Measurements from ENCODE around the gene HLA-G. TPM values are rescaled to one million over a fixed set of nuclear protein-coding genes. Genes with fewer than 3 reads are reported as not detected.

Gene HLA-G
- total and polyA plus RNA-seq, 2 donors (not counting 3 experiments of a cell fraction or from before 2014, with no cell fraction given): 0.24 TPM; not detected in 1

- ChIA-PET CTCF (no interaction called here), POLR2A (no interaction called here)
- Histone ChIP-seq H3K9me1 (replicated peaks; ENCODE audit: control insufficient read depth, extremely low read depth, insufficient read depth, low read length) (no peaks in the 10 kb centered on the region), H3K27ac (ENCODE audit: insufficient read depth, low read depth, low read length) (no peak overlapping the region), H3K9ac (replicated peaks; ENCODE audit: extremely low read depth, insufficient read depth, low read length) (no peak overlapping the region), H3K4me2 (ENCODE audit: insufficient read depth, low read length) (no peak overlapping the region), H4K20me1 (replicated peaks; ENCODE audit: control insufficient read depth, extremely low read depth, insufficient read depth, low read length) (no peaks in the 10 kb centered on the region), H3K79me2 (ENCODE audit: control insufficient read depth, insufficient read depth, low read length) (no peaks in the 10 kb centered on the region), H3K4me1 (ENCODE audit: control insufficient read depth, extremely low read depth, insufficient read depth, low read length) (no peaks in the 10 kb centered on the region), H3K36me3 (ENCODE audit: control insufficient read depth in 2 of 2, extremely low read depth in 1 of 2, insufficient read depth in 2 of 2, low read length in 2 of 2) (no peaks in the 10 kb centered on the region), H3K9me3 (replicated peaks; ENCODE audit: control insufficient read depth, insufficient read depth, low read length) (no peaks in the 10 kb centered on the region), H3K4me3 (replicated peaks in 1 of 3; ENCODE audit: insufficient read depth in 1 of 3, low read depth in 1 of 3, low read length in 3 of 3) (no peak overlapping the region), H3K27me3 (ENCODE audit: control insufficient read depth in 2 of 2, insufficient read depth in 2 of 2, low read length in 2 of 2) (peaks cover 14 to 37% of the 10 kb centered on the region in 2 experiments), H2AFZ (ENCODE audit: low read depth, low read length) (no peak overlapping the region)
- dilution Hi-C loops (cut with MboI; ENCODE audit: extremely low pct_ligation_motif_present, low sequenced_read_pairs) (no loop called here), intact Hi-C loops (cut with micrococcal nuclease) (no loop called here)
- FAIRE-seq: no peak
- no TSS peak for BruUV-seq (replicated peaks)
- TF ChIP-seq MAX (IDR thresholded peaks at IDR 0.05; ENCODE audit: insufficient read depth, insufficient read length) (no peak), CTCF (IDR thresholded peaks at IDR 0.05; ENCODE audit: extremely low read depth in 1 of 2, insufficient read depth in 1 of 2, low read depth in 1 of 2, low read length in 2 of 2) (no peak), MYC (IDR thresholded peaks at IDR 0.05; ENCODE audit: low read depth, low read length) (no peak), GATA2 (IDR thresholded peaks at IDR 0.05; ENCODE audit: insufficient read depth, insufficient read length, low read depth, low read length) (no peak), JUN (IDR thresholded peaks at IDR 0.05; ENCODE audit: borderline replicate concordance, insufficient read depth, insufficient read length, low read depth) (no peak), FOS (IDR thresholded peaks at IDR 0.05; ENCODE audit: borderline replicate concordance, insufficient read depth, low read length) (no peak), POLR2A (IDR thresholded peaks at IDR 0.05; ENCODE audit: low read depth, low read length) (no peak), POLR2AphosphoS5 (IDR thresholded peaks at IDR 0.05; ENCODE audit: insufficient read depth, low read depth, low read length) (no peak), EZH2 (IDR thresholded peaks at IDR 0.05; ENCODE audit: borderline replicate concordance, low read depth, low read length, severe bottlenecking) (no peak)
- DNase-seq (ENCODE audit: low read depth, low spot score): no peak
Observed at GRCh38 chr6:29841030-29841429, 13.4 kb downstream of the HLA-G start.

All from endothelial cell of umbilical vein (primary cell).